ENCODE results near the gene TBL1XR1.

- no peak for TF ChIP-seq CTCF (IDR thresholded peaks at IDR 0.05; ENCODE audit: poor library complexity)
- TF ChIP-seq EZH2phosphoT487 (IDR thresholded peaks at IDR 0.05; ENCODE audit: low read depth, severe bottlenecking, unreplicated experiment): no peak
- TF ChIP-seq EZH2 (IDR thresholded peaks at IDR 0.05; ENCODE audit: borderline replicate concordance): no peak
These were observed 117.2 kb downstream of the TBL1XR1 start for GRCh38 chr3:177080122-177080521.
